GM19324 (cell line): ENCODE results near the gene MAGEA9.
"Not testable (repeated sequence)": the region's sequence is repeated elsewhere in the genome, so short reads cannot be mapped to it uniquely, and the experiment has no call there.

Experiments used
- ATAC-seq: cut with Tn5 transposase; IDR thresholded peaks from one replicate; pipeline ENCODE4 v1.9.1; 2021; ENCODE audit warnings: mild to moderate bottlenecking, moderate library complexity; ENCODE audit not compliant: unreplicated experiment, low FRiP score

MAGEA9 gene

GRCh38 chrX:149804102-149804501 lies 22.4 kb downstream of the MAGEA9 start:
- ATAC-seq, result no peak

DNA sequence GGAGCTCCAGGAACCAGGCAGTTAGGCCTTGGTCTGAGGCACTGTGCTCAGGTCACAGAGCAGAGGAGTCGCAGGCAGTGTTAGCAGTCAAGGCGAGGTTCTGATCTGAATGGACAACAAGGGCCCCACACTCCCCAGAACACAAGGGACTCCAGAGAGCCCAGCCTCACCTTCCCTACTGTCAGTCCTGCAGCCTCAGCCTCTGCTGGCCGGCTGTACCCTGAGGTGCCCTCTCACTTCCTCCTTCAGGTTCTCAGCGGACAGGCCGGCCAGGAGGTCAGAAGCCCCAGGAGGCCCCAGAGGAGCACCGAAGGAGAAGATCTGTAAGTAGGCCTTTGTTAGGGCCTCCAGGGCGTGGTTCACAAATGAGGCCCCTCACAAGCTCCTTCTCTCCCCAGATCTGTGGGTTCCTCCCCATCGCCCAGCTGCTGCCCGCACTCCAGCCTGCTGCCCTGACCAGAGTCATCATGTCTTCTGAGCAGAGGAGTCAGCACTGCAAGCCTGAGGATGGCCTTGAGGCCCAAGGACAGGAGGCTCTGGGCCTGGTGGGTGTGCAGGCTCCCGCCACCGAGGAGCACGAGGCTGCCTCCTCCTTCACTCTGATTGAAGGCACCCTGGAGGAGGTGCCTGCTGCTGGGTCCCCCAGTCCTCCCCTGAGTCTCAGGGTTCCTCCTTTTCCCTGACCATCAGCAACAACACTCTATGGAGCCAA lies 26.2 kb downstream of the MAGEA9 start:
- no peak for ATAC-seq

DNA sequence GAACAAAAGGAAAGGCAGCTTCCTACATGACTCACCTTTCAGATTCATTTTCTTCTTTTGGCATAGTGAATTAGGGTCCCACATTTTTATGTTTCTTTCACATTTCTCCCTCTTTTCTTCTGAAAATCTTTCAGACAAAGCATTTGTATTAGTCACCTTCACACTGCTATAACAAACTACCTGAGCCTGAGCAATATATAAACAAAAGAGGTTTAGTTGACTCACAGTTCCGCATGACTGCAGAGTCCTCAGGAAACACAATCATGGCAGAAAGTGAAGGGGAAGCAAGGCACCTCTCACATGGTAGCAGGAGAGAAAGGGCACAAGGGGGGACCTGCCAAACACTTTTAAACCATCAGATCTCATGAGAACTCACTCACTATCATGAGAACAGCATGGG lies 36.9 kb downstream of the MAGEA9 start:
- no peak for ATAC-seq

GRCh38 chrX:149819371-149819770 lies 37.6 kb downstream of the MAGEA9 start:
- no peak for ATAC-seq

DNA sequence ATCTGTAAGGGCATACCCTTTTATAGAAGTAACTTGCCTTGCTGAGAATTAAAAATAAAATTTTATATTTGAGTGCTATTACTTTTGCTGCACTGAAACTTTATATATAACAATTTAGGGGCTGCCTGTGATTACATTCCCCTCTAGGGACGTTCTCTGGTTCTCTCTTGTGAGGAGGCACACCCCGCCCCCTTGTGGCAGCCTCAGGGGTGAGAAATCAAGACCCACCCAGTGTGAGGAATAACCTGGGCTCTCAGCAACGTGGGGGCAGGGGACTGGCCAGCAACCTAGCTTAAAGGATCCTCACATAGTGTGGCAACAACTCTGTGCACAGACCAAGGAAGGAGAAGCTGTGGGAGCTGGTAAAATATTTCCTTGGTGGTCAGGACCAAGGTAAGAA lies 43.7 kb downstream of the MAGEA9 start:
- ATAC-seq, result no peak

GRCh38 chrX:149827254-149827653 lies 45.5 kb downstream of the MAGEA9 start:
- ATAC-seq, result no peak

DNA sequence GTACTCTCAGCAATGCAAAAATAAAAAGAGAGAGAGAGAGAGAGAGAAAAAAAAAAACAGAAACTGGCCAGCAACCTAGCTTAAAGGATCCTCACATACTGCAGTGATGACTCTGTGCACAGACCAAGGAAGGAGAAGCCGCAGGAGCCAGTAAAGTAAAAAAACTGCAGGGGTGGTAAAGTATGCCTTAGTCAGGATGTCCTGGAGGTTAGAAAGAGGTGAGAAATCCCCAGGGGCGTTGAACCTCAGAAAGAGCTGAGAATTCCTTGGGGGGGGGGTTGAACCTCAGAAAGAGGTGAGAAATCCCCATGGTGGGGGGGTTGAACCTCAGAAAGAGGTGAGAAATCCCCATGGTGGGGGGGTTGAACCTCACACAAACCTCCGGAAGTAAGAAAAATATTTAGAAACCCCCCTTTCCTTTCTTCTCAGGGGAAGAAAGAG lies 48.0 kb downstream of the MAGEA9 start:
- no peak for ATAC-seq

DNA sequence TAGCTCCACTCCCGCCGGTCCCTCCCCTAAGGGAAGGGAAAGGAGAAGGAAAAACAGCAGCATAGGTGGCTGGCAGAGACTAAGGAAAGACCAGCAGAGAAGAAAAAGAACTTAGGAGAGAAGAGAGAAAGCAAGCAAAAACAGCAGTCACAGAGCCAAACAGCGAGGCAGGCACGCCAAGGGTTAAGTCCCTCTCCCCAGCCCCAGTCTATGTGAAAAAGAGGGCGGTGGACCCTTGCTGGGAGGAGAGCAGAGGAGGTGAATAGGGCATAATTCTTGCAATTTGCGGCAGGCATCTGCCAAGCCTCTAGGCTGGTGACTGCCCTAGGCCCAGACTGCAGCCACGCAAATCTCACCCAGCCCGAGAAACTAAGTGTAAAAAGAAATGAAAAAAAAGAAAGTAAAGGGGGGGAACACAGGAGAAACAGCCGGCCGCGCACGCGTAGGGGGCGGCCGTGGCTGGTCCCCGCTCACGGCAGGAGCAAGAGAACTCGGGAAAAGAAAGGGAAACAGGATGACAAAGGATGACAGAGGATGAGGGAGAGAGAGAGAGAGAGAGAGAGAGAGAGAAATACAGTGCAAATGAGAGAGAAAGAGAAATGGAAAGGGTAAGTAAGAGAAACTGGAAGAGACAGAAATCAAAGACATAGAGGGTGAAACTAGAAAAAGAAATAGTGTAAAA lies 48.6 kb downstream of the MAGEA9 start:
- ATAC-seq, result peak; percentile 72

DNA sequence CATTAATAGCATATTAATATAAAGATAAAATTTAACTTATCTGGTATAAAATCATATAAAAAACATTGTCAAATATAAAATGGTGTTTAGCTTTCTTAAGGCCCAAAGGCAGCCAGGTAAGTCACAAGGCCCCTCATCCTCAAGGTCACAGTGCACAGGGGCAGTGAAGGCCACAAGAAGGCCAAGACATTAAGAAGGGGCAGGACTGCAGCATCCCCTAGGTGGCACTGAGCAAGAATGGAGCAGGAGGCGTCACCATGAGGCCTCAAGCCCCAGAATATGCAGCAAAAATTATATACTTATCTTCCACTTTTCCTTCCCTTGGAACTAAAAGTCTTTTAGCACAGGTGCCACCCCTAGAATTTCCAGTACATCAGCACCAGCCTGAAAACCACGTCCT lies 49.7 kb downstream of the MAGEA9 start:
- no peak for ATAC-seq

DNA sequence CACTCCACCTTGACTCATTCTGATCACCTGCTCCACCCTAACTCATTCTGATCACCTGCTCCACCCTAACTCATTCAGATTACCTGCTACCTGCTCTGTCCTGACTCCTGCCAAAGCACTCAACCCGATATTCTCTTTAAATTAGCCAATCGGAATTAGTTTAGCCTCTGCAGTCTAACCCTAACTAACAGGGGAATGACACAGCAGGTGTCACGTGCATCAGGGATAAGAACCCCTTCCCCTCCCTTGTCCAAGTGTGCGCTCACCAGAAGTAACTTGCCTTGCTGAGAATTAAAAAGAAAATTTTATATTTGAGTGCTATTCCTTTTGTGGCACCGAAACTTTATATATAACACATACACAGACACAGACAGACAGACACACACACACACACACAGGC lies 55.0 kb downstream of the MAGEA9 start:
- ATAC-seq, result not testable (repeated sequence)

DNA sequence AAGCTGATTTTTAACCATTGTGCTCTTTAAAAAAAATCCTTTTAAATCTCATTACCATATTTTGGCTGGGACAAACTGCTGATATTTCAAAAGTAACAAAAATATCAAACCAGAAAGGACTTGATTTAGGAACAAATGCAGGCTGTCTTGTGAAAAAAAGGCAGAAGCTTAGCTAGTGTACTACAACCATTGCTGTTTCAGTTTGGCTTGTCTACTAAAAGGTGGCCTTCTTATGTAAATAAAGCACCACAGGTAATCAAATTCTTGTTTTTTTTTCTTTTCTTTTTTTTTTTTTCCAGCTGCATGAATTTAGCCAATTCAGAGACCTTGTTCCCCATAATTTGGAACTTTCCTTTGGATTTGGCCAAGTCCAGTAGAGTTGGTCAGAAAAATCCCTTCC lies 55.4 kb downstream of the MAGEA9 start:
- ATAC-seq, result no peak
